NB4 (cell line): ENCODE data around the gene TSPAN17.

Experiments used
- DNase-seq: peaks from one replicate; pipeline ENCODE4 v3.0.0; 2010; ENCODE audit warnings: low read depth
- H3K4me3 ChIP-seq: one replicate; pipeline ENCODE4 v1.5.1; 2011; ENCODE audit warnings: mild to moderate bottlenecking, low read depth, low read length, moderate library complexity
- MYC ChIP-seq: IDR thresholded peaks from 2 replicates; pipeline ENCODE4 v1.6.1; 2011; ENCODE audit warnings: low read depth, low read length
- POLR2A ChIP-seq: IDR thresholded peaks from 2 replicates; pipeline ENCODE4 v1.6.1; 2011; ENCODE audit warnings: mild to moderate bottlenecking; ENCODE audit not compliant: insufficient read length; ENCODE audit errors: extremely low read depth
- TF ChIP-seq, protein P1 (sequence below): IDR thresholded peaks from one replicate; pipeline ENCODE4 v1.5.1; 2012; ENCODE audit warnings: low read depth, low read length
- TF ChIP-seq, protein P2 (sequence below): IDR thresholded peaks from 2 replicates; pipeline ENCODE4 v1.6.1; 2011; ENCODE audit warnings: low read depth, low read length

Gene TSPAN17

DNA sequence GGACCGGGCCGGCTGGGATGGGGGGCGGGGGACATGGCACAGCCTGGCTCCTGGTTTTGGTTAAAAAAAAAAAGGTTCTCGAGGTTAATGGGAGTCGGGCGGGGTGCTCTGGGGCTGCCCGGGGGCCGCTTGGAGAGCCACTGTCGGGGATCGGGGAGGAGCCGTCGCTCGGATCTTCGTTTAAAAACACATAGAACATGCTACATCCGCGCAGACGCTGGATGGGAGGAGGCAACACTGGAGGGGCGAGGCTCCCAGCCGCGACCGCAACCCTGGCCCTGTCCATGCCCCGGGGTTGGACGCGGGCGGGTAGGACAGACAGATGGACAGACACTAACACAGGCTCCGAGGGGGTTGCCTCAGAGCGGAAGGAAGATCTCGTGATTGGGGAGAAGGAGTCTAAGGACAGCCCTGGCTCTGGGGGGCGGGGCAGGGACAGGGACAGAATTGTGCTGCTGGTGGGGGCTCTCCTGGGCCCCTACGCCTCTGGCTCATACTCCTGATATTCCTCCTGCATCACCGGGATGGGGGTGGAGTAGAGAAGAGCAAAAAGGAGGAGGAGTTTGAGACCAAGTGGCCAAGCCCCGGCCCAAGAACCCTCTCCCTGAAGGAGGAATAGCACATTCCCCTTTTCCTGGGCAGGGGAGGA lies 26.8 kb upstream of the TSPAN17 start:
- no peak for DNase-seq
- H3K4me3 ChIP-seq = no peak overlapping the region
- no peak for TF ChIP-seq POLR2A
- no peak for TF ChIP-seq MYC
- TF ChIP-seq, protein P1, sequence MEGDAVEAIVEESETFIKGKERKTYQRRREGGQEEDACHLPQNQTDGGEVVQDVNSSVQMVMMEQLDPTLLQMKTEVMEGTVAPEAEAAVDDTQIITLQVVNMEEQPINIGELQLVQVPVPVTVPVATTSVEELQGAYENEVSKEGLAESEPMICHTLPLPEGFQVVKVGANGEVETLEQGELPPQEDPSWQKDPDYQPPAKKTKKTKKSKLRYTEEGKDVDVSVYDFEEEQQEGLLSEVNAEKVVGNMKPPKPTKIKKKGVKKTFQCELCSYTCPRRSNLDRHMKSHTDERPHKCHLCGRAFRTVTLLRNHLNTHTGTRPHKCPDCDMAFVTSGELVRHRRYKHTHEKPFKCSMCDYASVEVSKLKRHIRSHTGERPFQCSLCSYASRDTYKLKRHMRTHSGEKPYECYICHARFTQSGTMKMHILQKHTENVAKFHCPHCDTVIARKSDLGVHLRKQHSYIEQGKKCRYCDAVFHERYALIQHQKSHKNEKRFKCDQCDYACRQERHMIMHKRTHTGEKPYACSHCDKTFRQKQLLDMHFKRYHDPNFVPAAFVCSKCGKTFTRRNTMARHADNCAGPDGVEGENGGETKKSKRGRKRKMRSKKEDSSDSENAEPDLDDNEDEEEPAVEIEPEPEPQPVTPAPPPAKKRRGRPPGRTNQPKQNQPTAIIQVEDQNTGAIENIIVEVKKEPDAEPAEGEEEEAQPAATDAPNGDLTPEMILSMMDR = no peak
- TF ChIP-seq, protein P2, sequence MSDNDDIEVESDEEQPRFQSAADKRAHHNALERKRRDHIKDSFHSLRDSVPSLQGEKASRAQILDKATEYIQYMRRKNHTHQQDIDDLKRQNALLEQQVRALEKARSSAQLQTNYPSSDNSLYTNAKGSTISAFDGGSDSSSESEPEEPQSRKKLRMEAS = no peak

DNA sequence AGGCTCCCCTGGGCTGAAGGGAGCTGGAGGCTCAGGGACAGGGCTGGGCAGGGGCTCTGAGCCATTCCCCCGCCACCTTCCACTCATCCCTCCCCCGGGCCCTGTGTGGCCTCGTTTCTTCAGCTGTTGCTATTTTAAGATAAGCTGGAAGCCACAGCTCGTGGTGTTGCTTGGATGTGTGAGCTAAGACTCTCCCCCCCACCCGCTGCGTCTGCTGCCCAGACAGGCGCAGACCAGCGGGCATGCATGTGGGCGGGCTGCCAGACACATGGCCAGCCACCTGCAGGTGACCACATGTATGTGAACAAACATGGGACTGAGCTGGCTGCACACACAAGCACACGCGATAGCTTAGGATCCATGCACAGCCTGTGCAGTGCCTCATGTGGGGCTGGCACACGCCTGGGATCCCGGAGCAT lies 25.6 kb upstream of the TSPAN17 start:
- DNase-seq = peak; percentile 36
- TF ChIP-seq MYC (no peak), POLR2A (no peak)
- TF ChIP-seq, protein P1 = no peak
- TF ChIP-seq, protein P2 = no peak
- H3K4me3 ChIP-seq = no peak overlapping the region

DNA sequence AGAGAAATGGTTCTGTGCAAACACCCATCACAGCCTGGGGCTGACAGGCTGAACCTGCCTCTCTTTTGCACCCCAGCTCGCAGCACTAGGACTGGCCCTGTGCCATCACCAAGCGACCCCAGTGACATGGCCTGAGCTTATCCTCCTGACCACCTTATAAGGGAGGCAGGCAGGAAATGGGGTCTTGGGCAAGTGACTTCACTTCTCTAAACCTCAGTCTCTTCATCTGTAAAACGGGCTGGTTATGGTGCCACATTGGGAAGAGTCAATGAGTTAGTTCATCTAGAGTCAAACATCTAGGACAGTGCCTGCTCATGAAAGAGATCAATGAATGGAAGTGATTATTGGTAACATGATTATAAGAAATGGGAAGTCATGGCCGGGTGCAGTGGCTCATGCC lies 23.1 kb upstream of the TSPAN17 start:
- DNase-seq = no peak
- H3K4me3 ChIP-seq = no peak overlapping the region
- TF ChIP-seq MYC (no peak), POLR2A (no peak)
- TF ChIP-seq, protein P1 = no peak
- TF ChIP-seq, protein P2 = no peak

DNA sequence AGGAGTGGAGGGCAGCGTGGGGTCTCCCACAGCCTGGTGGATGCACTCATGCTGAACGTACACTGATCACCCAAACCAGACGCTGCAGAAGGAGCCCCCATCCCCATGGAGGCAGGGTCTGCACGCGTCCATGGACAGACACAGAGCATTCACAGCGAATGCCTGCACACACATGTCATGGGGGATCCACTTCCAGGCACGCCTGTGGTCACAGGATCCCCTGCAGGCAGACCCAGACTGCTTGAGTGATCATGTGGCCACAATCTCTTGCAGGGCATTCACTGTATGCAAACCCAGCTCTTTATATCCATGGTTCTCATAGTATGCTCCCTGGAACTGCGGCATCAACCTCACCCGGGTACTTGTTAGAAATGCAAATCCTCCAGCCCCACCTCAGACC lies 22.3 kb upstream of the TSPAN17 start:
- no peak overlapping the region for H3K4me3 ChIP-seq
- DNase-seq = no peak

DNA sequence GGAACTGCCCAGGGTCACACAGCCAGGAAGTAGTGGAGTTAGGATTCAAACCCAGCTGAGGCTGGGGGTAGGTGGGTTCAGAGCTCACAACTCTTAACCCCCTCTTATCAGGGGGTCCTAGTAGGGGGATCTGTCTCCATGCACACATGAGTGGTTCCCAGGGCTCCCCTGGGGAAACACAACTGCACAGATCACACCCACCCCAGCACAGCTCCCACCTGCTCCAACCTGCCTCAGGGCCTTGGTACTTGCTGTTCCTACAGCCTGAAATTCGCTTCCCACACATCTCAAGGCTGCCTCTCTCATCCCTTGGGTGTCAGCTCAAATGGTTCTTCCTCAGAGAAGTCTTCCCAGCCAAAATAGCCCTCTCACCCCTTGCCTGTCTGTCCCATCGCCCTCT lies 21.8 kb upstream of the TSPAN17 start:
- no peak overlapping the region for H3K4me3 ChIP-seq
- TF ChIP-seq, protein P2 = no peak
- TF ChIP-seq, protein P1 = no peak
- TF ChIP-seq MYC = no peak
- TF ChIP-seq POLR2A = no peak
- no peak for DNase-seq

More for the DNA sequence above, 22.3 kb upstream of the TSPAN17 start:
- TF ChIP-seq POLR2A = no peak
- TF ChIP-seq MYC = no peak
- TF ChIP-seq, protein P2 = no peak
- TF ChIP-seq, protein P1 = no peak
